Measurements from ENCODE around the gene GRID1.
"Not testable (repeated sequence)": the region's sequence is repeated elsewhere in the genome, so short reads cannot be mapped to it uniquely, and the experiment has no call there.

Gene GRID1

DNA sequence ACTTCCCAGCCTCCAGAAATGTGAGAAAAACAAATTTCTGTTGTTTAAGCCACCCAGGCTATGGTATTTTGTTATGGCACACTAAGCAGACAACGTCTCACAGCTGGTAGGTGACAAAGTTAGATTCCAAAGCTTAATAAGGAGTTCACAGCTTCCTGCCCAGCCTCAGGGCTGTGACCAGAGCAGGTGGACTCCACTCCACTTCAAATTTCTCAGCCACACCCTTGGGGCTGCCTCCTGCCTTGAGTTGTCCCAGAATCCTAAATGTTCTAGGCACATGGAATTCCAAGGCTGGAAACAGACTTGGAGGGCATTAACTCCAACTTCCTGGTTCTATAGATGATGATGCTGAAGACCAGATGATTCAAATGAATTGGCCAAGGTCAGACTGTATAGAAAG, 310.7 kb downstream of the GRID1 start:
- no peak for DNase-seq

DNA sequence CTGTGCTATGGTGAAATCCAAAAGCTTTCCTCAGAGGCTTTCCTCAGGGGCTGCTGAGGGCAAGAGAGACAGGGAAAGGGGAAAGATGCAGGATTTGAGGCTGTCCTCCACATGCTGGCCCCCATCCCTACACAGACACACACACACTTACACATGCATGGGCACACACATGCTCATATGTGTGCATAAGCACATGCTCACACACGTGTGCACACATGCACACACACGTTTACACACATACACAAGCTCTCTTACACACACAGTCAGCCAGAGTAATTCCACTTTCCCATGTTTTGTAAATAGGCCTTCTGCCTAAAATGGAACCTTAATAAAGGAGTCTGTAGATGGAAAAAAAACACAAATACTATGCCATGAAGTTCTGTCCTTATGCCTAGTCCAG, 312.9 kb downstream of the GRID1 start:
- DNase-seq, result no peak

DNA sequence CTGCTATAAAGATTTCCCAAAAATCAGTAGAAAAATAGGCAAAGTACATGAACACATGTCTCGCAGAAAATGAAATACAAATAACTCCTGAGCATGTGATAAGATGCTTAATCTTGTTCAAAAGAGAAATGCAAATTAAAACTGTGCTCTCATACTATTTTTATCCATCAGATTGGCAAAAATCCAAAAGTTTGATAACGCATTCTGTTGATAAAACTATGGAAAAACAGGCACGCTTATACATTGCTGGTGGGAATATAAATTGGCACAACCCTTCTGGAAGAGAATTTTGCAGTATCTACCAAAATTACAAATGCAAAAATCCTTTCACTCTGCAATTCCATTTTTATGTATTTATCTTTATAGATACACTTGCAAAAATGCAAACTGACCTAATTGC, 315.0 kb downstream of the GRID1 start:
- no peak for DNase-seq

DNA sequence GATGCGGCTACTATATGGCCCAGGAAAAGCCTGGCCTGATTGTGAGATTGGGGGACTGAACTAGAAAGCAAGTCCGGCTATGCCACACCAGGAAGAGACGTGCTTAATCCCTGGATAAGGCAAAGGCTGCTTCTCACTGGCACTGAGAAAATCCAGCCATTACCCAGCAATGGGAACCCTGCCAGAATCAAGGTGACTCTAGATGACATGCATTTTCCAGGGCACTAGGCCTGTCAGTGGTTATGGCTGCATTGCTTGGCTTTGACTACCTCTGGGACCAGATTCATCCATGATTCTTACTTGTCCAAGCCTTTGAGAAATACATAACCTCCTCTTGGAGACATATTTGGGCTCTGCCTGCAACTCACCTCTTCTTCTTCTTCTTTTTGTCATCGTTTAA, 317.2 kb downstream of the GRID1 start:
- no peak for DNase-seq

DNA sequence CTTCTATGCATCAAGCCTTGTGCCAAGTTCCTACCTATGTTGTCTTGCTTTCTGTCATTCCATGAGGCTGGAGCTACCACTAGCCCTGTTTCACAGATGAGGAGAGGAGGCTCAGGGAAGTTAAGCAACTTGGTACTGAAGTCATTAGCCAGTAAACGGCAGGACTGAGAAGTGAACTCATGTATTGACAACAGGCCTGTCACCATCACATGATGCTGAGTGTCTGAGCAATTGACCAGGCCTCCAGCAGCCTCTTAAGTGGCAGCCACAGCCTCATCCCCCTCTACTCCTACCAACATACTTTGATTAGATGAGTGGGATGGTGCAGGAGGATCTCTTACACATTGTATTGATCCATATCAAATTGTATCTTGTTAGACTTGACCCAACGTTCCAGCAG, 317.6 kb downstream of the GRID1 start:
- no peak for DNase-seq

DNA sequence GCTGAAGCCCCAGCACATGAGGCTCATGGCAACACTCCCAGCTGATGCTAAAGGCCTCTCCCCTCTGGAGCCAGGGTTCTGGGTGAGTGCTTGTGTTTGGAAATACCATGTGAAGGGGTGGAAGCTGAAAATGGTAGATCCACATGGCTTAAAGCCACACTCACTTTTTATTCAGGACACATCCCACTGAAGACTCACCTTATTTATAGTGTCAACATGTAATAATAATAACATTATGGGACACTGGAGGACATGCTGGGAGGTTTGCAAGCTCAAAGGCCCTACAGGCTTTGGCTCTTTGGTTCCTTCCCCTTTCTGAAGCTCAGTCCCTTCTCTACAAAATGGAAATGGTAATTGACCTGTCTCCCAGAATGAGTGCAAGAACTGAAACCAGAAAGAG, 318.0 kb downstream of the GRID1 start:
- DNase-seq, result no peak

DNA sequence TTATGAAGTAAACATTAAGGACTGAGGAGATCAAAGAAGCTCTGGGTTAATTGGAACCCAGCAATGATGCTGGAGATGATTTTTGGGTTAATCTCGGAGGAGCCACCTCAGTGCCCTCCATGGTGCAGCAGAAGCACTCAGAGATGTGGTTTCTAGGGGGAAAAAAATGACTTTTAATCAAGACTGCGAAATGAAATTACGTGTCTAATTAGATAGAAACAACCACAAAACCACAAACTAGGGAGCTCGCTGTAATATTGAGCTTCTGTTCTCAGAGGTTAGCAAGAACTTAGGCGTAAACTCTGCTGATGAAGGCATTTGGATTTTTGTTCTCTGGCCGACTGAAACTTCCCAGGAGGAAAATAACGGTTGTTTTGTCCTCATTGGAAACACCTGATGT, 319.0 kb downstream of the GRID1 start:
- no peak for DNase-seq

DNA sequence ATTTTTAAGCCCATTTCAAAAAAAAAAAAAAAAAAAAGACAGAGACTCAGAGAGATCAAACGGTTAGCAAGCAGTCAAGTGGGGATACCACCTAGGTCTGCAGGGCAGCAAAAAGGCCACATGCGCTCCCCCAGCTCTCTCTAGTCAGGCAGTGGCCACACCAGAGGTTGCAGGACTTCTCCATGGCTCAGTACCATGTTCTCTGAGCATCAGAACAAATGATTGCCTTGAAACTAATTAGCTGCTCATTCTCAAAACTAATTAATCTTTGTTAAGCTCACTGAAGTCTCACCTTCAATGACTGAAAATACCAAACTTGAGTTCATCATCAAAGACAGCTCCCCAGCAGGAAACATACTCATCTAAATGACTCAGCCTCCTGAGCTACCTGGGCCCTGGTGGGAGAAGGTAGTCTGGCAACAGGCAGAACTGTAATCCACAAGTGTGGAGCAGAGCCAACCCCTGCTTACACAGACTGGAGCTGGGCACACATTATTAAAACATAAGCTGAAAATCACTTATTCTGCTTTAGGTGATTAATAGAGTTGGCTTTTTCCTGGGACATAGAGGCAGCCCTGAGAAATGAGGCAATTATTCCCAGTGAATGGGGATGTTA, 319.6 kb downstream of the GRID1 start:
- no peak for DNase-seq

DNA sequence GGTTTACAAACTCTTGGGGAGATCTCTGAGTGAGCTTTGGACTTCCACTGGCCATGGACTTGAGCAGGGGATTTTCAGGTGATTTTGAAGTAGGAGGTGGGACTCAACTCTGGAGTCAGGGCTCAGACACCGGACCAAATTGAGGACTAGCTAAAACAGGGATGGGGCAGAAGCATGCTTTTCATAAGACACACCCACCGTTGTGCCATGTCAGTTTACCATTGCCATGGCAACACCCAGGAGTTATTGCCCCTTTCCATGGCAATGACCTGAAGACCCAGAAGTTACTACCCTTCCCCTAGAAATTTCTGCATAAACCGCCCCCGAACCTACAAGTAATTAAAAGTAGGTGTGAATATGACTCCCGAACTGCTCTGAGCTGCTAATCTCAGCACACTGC, 320.7 kb downstream of the GRID1 start:
- DNase-seq, result no peak

DNA sequence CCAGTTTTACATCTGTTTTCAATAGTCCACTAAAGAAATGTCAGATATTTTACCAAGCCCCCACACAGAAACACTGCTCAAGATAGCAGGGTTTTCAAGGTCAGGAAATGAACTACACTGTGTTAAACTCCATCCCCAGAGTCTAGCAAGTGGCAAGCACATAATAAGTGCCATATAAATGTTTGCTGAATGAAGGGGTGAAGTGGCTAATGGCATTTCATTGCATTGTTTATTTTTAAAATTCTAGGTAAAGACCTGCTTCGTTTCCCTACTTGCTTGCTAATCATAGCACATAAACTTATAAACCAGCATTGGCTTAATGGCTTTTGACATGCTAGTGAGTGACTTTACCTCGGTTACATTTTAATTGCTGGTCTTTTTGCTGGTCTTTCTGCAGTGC, 322.6 kb downstream of the GRID1 start:
- DNase-seq, result no peak

DNA sequence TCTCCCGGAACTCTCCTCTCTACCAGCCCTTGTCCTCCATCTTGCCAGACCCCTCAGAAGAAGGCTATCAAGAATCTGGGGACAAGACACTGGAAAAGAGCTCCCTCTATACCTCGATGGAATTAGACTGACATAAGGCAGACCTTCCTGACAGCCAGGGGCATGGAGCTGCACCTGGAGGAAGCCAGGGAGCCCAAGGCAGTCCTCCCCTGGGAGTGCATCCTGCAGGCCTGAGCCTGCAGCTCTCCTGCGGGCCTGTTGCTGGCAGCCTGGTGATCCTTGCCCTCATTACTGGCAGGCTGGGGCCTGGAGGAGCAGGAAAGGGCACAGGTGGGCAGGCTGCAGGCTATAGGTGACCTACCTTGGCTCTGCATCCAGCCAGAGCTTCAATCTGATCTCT, 323.4 kb downstream of the GRID1 start:
- no peak for DNase-seq

DNA sequence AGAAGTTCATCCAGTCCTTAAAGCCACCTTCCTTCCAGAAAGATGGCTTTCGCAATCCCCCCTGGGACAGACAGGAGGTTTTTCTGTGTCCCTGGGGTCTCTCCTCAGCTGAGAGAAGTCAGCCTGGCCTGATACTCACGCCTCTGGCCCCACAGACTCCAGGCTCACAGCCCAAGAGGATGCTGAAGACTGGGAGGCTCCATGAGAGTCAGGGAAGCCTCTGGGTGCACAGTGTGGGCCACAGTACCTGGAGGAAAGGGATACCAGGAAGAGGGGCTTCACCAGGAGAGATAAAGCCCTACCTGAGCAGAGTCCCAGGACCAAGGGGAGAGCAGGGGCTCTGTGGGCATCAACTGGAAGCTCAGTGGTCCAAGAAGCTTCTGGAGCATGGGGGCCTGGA, 324.4 kb downstream of the GRID1 start:
- no peak for DNase-seq

DNA sequence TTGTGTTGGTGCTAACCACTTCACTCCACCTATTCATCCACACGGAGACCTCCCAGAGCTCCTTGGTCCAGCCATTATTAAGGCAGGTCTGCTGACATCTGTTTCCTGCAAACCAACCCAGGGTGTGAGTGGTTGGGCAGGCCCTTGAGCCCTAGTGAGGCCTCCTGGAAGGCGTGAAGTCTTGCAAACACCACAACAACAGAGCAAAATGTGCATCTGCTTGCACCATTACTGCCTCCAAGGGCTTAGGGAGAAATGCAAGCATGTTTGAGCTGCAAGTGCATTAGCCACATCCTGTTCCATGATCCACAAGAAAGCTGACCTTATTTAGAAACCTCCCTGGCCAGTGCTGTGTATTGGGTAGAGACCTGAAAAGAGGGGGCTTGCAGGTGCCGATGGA, 325.5 kb downstream of the GRID1 start:
- DNase-seq, result no peak

DNA sequence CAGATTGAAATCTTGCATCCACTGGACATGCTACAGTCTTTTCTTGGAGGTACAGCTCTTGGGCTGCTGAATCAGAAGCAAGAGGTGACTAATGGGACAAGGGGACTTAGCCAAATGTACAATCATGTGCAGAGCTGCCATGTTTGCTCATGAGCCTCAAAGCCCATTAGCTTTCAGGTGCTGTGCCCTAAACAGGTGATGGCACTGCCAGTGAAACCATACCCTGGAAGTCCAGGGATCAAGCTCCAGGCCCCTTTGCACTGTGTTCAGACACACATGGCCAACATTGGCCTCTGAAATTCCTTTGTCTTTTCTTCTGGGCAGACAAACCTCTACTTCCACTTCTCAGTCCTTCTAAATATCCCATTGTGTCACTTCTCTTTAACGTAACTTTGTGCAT, 328.2 kb downstream of the GRID1 start:
- DNase-seq, result no peak

DNA sequence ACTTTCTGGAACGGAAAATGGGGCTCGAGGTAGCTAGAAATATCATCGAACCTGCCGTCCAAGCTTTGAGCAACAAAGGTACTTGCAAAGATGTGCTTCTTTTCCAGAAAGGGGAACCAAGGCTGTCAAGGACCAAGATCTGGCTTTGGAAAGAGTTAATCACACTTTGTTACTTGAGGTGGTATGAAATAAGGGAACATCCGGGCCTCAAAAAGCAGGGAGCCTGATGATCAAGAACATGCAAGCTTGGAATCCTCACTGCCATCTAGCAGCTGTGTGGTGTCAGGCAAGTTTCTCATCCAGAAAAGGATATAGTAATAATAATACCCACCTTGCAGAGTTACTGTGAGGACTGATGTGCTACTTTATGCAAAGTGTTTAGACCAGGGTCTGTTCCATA, 329.5 kb downstream of the GRID1 start:
- DNase-seq, result no peak

DNA sequence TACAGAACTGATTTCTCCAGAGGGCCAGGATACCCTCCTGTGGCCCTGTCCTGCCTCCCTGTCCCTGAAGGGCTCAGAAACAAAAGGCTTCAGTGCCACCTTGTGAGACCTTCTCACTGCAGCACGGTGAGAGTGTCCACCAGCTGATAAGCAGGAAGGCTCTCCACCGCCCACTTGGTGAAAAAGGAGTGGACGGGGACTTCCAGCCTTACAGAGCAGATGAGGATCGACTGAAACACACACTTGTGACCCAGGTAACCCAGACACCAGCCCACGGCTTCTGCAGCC, 330.1 kb downstream of the GRID1 start:
- no peak for DNase-seq

DNA sequence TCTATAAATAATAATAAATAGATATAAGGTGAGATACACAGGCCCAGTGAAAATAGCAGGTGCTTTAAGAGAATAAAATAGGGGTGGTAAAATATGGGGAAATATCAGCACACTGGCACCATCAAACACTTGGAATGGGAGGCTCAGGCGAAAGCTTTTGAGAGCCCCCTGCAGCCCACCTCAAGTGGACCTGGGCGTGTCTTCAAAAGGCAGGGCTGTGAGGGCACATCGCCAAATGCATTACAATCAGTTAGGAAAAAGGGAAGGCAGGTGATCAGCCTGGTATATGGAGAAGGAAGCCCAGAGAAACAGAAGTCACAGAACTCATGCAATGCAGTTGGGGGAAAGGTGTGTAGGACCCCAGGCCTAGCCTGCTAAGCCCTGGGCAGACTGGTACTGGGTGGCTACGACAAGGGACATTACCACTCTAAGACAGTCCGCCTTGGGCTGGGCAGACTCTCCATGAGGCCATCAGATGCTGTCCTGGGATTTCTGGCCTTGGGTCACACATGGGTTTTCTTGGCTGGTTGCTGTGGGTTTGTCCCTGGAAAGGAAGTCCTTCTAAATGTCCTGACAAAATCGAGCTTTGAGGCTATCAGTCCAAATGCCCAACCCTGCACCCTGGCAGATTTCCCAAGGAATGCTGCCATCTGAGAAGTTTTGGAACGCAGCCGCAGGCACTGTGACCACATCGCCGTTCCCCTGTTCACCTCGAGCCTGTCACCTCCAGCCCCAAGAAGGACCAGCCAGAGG, 330.6 kb downstream of the GRID1 start:
- no peak for DNase-seq

DNA sequence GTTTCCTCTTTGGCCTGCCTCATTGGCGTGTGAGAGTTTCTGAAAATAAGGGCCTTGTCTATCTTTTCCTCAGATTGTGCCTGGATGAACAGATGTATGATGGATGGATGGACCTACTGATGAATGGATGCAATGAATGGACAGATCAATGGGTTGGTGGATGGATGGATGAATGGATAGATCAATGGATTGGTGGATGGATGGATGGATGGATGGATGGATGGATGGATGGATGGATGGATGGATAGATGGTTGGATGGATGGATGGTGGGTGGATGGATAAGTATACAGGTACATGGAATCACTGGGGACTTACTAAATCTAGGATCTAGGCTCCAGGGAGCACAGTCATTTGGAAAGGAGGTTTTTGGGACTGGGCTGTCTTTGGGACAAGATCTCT, 331.9 kb downstream of the GRID1 start:
- DNase-seq, result no peak

DNA sequence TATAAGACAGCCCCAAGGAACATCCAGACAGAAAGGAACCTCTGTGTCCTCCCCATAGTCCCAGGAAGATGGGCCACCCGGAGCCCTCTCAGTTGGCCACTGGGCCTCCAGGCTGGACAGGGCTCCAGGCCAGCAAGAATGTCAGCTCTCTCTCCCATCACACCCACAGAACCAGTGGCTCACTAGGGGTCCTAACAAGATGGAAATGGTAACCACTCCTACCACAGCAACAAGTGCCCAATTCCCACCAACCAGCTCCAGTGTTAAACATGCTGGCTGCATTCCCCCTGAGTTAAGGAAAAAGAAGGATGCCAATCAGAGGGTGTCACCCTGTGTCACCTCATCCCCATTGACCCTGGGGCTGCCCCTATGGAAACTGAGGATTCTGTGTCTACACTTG, 333.0 kb downstream of the GRID1 start:
- no peak for DNase-seq

DNA sequence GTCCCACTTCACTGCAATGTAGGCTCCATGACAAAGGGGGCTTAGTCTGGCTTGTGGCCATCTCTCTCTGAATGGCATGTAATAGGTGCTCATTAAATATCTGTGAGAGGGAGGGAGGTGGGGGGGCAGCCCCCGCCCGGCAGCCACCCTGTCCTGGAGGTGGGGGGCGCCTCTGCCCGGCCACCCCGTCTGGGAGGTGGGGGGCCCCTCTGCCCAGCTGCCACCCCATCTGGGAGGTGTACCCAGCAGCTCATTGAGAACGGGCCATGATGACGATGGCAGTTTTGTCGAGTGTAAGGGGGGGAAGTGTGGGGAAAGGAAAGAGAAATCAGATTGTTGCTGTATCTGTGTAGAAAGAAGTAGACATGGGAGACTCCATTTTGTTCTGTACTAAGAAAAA, 334.5 kb downstream of the GRID1 start:
- DNase-seq, result not testable (repeated sequence)

DNA sequence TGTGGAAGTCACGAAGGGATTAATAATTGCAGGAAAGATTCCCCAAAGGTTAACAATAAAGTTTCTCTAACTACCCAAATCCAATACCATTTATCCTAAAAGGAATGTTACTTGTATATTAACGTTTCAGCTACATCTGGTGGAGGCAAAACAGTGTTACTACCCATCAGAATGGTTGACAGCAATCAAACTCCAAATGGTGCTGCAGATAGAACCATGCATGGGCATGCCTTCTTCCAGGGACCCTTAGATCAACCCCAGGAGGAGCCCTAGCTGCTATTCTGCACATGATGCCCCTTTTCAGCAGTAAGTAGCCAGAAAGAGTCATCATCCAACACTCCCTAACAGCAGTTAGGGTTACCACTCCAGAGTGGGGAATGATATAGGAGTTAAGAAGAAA, 336.3 kb downstream of the GRID1 start:
- no peak for DNase-seq

DNA sequence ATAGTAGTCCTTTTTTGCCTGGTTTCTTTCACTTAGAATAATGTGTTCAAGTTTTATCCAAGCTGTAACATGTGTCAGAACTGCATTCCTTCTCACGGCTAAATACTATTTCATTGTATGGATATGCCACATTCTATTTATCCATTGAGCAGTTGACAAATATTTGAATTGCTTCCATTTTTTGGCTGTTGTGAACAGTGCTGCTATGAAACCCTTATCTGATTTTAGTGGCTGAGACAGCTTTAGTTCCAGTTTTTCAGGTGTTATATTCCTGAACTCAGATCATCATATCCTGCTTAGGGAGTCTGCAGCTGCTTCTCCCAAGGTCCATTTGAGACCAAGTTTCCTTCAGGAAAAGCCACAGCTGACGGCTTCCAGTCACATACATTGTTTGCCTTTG, 339.2 kb downstream of the GRID1 start:
- no peak for DNase-seq

DNA sequence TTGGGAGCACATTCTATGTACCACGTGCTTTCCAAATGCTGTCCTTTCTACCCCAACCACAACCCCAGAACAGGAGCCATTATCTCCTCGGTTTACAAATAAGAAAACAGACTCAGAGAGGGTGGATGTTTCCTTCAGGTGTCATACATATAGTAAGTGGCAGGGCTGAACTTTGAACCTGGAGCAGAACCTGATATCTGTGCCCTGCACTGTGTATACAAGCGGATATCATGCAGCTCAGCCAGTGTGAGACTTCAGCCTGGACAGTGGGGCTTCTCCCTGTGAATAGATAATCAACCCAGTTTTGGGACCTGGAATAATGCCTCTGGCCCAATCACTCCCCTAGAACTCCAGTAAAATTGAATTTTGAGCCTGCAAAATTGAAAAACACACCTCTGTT, 341.1 kb downstream of the GRID1 start:
- DNase-seq, result no peak

DNA sequence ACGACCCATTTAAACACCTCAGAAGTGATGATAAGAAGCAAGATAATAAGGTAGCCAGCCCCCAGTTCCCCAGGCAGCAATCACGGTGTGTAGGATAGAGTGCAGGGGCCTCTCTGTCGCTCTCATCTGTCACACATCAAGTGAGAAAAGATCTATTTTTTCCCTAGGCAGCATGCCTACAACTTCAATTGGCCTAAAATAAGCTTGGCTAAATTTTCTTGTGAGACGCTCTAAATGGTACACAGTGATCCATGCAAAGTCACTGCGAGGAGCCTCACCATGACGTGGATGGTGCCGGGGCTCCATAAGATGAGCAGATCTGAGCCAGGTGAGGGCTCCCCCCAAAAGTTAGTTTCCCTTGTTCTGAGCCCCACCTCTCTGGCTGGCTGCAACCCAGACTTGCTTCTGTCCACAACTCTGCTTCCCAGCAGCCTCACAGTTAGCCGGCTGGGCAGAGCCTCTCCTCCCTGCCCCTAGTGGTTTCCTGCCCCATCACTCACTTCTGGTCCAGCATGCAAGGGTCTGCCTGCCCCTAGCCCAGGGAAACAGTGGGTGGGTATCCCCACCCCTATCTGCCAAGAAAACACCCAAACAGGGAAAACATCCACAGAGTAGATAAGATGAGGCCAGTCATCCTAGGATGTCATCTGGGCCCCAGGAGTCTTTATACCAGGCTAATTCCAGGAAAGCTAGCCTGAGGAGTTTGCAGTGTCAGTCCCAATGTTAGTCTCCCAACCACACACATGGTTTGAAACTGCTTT, 342.1 kb downstream of the GRID1 start:
- no peak for DNase-seq

DNA sequence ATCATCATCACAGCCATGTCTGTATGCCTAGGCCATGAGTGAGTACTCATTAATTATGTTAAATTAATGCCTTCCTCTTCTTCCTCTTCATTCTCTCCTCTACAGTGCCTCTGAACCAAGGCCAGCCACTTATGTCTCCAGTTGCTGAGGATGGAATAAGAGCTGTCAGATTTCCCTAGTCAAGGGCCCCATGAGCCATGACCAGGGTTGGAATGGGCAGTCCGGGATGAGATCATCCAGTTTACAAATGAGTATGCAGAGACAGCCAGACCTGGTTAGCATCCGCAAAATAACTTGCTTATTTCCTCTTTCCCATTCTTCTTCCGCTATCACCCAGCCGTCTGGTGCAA, 342.7 kb downstream of the GRID1 start:
- no peak for DNase-seq
